Omental fat pad (tissue), 4 donors: Measurements from ENCODE around the gene DNAJC18. TPM values are rescaled to one million over a fixed set of nuclear protein-coding genes. Genes with fewer than 3 reads are reported as not detected.
A peak's percentile ranks its signal among the peaks of the same experiment; 100 is the strongest.

Experiments used
- ATAC-seq: fragments of 150-250 bp; one replicate; pipeline ENCODE4 v1.9.1; 2016; ENCODE audit warnings: mild to moderate bottlenecking, moderate library complexity; ENCODE audit not compliant: low FRiP score
- DNase-seq: peaks from one replicate; pipeline ENCODE4 v3.0.0-alpha.2; 2019; ENCODE audit warnings: low spot score
- total RNA-seq, 4 donors: library from RNA; depleted of rRNA; stranded (reverse); fragments of >200 nt; gene quantifications; one replicate each; pipeline ENCODE4 v1.1.0, GENCODE V29; 2016
- TF ChIP-seq, protein P1 (sequence below), 3 donors: fragments of 450-650 bp; IDR thresholded peaks; one replicate each; pipeline ENCODE4 v1.5.1; 2016 to 2017; ENCODE audit warnings: antibody characterized with exemption in 3 of 3, mild to moderate bottlenecking in 3 of 3, moderate library complexity in 2 of 3

The DNAJC18 gene
- total RNA-seq, 4 donors from 2014 or later: 6.1 to 7.4 (median 6.5) TPM

DNA sequence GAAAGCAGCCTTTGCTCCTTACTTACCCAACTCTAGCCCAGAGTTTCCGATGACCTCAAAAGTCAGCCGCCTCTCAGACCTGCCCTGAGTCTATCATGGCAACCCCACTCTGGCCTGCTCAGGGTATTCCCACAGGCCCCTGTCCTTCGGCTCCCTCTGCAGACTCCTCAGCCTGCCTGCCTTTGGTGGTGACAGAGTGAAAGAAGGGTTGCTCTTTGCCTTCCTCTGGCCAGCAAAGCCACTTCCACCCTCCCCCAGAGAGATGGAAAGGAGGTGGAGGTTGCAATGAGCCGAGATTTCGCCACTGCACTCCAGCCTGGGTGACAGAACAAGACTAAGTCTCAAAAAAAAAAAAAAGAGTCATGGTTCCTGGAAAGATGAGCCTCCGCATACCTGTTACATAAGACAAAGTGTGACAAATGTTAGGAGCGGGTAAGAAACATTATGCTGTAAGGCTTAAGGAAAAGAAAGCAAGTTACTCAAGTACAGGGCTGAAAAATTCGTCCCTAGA is 29.2 kb upstream of the DNAJC18 start:
- no peak for DNase-seq
- peak; percentile 41 for ATAC-seq
- TF ChIP-seq, protein P1, sequence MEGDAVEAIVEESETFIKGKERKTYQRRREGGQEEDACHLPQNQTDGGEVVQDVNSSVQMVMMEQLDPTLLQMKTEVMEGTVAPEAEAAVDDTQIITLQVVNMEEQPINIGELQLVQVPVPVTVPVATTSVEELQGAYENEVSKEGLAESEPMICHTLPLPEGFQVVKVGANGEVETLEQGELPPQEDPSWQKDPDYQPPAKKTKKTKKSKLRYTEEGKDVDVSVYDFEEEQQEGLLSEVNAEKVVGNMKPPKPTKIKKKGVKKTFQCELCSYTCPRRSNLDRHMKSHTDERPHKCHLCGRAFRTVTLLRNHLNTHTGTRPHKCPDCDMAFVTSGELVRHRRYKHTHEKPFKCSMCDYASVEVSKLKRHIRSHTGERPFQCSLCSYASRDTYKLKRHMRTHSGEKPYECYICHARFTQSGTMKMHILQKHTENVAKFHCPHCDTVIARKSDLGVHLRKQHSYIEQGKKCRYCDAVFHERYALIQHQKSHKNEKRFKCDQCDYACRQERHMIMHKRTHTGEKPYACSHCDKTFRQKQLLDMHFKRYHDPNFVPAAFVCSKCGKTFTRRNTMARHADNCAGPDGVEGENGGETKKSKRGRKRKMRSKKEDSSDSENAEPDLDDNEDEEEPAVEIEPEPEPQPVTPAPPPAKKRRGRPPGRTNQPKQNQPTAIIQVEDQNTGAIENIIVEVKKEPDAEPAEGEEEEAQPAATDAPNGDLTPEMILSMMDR (IDR thresholded peaks at IDR 0.05): no peak

DNA sequence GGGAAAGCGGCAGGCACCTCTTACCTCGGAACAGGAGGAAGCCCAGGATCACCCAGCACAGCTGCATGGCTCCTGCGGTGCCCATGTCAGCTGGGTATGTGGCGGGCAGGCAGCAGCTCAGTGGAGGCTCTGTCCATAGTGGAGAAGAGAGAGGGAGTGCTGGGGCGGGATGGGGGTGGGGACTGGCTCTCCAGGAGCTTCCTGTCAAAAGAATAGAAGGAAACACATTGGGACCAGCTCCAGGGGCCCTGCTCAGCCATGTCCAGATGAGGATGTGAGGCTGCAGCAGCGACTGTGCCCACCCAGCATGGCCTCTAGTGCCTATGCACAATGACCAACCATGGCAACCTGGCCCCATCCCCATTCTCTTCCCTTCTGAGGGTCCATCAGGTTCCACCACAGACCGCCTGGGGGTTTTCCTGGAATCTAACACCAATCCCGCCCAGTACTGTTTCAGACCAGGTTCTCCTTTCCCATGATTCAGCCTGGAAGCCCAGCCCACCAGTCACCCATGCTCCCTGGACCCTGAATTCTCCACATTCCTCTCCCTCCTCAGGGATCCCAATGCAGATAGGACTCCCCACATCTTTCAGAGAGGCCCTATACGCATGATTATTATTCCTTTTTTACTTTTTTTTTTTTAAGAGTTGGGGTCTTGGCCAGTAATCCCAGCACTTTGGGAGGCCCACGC is 23.4 kb upstream of the DNAJC18 start, which contains the start of gene ECSCR:
Gene ECSCR (minus strand): TSS at position 158 of the 691 bp plus-strand sequence. CDS start 73 bp downstream, at position 85.
- TF ChIP-seq, protein P1 (IDR thresholded peaks at IDR 0.05): no peak
- no peak for DNase-seq
- ATAC-seq: no peak

DNA sequence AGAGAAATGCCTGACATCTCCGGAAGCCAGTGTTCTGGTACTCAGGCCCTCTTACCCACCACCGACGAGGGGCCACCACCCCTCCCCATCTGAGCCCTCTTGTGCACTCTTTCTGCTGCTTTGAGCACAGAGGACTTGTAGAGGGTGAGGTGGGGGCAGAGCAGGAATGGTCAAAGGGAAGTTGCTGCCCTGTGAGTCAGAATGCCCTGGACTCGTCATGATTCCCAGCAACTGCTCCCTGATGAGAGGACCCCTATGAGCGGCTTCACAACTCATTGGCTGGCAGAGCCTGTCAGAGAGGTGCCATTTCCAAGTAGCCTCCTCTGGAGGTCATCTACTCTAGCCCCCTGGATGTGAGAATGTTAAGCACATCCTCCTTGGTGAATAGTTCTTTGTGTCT is 22.4 kb upstream of the DNAJC18 start:
- peak; percentile 62 for ATAC-seq
- TF ChIP-seq, protein P1 (IDR thresholded peaks at IDR 0.05): no peak

DNA sequence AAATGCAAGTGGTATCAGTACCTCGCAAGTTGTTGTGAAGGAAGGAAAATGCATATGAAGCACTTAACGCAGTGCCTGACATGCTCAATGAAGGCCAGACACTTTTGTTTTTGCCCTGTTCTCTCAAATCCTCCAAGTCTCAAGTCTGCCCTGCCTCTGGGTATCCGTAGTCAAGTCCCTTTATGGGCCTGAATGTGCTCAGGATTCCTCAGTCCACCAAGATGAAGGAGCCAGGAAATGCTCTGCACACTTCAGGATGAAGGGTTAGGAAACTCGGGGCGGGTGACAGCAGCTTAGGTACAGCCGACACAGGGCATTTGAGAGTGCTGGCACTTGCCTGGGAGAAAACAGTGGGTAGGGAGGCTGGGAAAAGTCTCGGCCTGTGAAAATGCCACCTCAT is 21.9 kb upstream of the DNAJC18 start:
- no peak for ATAC-seq
- TF ChIP-seq, protein P1 (IDR thresholded peaks at IDR 0.05): no peak

More for the DNA sequence above, 22.4 kb upstream of the DNAJC18 start:
- no peak for DNase-seq

DNA sequence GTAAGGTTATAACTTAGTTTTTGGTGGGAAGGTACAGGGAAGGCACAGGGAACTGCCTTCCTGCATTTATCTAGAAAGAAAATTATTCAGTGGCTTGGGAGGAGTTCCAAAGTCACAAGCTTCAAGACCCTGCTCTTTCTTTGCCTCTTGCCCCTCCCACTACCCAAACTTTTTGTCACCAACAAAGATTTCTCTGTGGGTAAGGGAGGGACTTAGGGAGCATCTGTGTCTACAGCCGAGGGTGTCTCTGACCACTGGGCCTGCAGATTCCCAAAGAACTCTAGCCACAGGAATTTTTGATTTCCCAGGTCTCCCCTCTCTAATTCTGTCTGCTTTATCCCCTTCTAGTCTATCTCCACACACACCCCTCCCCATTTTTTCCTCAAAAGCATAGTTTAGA is 21.1 kb upstream of the DNAJC18 start:
- no peak for ATAC-seq
- TF ChIP-seq, protein P1 (IDR thresholded peaks at IDR 0.05): no peak
- no peak for DNase-seq

More for the DNA sequence above, 21.9 kb upstream of the DNAJC18 start:
- no peak for DNase-seq

DNA sequence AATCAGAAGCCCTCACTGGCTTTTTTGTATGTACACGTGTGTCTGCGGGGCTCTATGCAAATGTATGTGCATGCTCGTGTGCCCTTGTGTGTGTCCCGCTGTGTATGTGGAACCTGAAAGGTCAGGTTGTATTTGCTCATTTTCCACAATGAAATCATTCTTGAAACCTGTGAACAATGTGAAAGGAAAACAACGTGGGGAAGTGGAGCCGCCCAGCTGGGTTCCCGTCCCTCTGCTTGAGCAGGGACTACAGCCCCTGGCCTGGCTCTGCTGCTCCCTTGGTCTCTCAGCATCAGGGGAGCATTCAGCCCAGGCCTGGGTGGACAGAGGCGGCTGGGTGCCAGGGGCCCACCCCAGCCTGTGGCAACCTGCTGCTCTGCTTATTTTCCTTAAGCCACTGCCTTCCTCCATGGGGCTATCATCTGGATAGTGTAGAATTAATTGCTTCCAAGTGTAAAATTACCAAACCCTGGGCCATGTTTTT is 20.2 kb upstream of the DNAJC18 start:
- ATAC-seq (no peak), DNase-seq (no peak)
- TF ChIP-seq, protein P1 (IDR thresholded peaks at IDR 0.05): no peak
